CD4-positive, alpha-beta T cell treated with Interleukin-6 at 100 ng/mL for 8 hours (primary cell): Measurements from ENCODE around the gene FCRL5.
"Not testable (repeated sequence)": the region's sequence is repeated elsewhere in the genome, so short reads cannot be mapped to it uniquely, and the experiment has no call there.

ENCODE experiments used
- DNase-seq: peaks from one replicate; pipeline ENCODE4 v3.0.0-alpha.2; 2020; ENCODE audit warnings: mixed read lengths, low spot score

Gene FCRL5

DNA sequence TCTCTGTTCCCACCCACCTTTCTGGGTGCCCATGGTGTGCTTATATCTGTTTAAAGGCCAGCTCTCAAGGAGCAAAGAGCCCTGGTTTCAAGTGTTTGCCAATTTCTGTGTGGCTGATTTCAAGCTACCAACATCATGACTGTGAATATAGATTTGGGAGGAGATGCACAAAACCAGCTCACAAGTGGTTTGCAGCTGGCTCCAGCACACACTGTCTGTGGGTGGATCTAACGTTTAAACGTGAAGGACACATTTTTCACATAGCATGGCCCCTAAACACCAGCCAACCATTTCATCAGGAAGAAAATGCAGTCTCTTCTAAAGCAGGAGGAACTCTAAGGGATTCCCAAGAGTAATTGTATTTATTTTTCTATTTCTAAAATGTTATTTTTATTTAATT, 65.2 kb downstream of the FCRL5 start:
- DNase-seq, result no peak

DNA sequence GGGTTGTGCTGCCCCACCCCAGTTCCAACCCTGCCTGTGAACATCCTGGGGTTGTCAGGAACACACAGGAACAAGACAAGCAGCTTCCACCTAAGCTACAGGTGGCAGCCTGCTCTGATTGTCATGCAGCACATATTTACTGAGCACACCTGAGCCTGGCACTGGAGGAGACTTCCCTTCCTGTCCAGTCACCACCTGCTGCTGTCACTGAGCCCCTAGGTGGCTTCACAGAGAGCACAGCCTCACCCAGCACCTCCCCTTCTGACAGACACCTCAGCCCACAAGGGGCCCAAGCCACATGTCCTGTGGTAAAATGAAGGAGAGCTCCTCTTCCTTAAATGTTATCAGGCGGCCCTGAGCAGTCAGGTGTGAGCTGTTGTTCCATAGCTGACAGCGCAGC, 65.9 kb downstream of the FCRL5 start:
- not testable (repeated sequence) for DNase-seq

DNA sequence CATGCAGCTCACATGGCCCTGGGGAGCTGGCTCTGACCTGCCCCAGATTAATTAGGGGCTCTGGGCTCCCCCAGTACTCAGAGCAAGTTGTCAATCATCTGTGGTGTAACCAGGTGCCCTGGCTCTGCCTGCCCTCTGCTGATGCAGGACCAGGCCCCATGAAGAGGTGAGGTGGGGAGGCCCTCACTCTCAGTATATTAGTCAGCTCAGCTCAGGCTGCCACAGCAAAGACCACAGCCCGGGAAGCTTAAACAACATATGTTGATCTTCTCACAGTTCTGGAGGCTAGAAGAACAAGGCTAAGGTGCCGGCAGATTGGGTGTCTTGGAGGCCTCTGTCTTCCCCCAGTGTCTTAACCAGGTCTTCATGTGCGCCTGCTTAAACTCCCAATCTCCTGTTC, 66.5 kb downstream of the FCRL5 start:
- DNase-seq, result no peak

DNA sequence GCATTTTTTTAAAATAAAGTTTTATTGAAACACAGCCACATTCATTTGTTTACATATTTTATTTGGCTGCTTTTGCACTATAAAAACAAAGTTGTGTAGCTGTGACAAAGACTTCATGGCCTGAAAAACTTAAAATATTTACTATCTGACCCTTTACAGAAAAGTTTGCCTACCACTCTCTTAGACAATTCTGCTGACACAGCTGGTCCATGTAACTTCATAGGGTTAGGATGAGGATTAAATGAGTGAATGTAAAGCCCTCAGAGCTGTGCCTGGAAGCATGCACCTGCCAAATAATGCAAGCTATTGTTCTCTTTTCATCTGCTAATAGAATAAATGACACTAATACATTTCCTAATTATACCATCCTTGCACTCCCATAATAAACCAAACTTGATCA, 67.7 kb downstream of the FCRL5 start:
- no peak for DNase-seq

DNA sequence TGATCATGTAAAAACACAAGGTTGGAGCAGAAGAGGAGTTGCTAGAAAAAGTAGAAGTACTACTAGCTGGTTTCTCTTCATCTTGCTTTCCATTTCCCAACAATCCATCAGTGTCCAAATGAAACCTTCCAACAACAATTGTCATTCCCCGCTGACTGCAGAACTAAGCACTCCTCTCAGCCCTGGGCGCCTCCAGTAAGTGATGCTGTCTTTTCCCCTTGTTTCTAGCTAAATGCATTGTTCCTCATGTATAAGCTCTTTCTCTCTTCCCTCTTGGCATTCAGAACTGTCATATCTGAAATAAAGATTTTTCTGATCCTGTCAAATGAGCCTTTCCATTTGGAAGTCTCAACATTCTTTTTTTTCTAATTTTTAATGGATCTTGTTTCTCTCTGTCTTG, 68.7 kb downstream of the FCRL5 start:
- DNase-seq, result no peak

DNA sequence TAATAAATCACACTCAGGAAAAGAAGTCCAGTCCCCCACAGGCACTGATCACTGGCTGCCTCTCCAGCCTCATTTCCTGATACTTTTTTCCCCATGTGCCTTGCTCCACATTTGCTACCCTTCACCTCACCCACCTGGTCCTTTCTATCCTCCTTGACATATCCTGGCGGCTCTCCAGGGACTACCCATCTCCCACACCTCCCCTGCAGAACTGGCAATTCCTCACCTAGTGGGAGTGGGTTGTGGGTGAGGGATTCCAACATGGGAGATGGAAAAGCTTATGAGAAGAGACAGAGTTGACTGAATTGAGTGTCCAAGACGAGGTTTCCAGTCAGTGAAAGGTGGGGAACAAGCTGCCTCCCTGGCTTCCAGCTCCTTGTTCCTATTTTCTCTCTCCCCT, 69.6 kb downstream of the FCRL5 start:
- DNase-seq, result no peak

DNA sequence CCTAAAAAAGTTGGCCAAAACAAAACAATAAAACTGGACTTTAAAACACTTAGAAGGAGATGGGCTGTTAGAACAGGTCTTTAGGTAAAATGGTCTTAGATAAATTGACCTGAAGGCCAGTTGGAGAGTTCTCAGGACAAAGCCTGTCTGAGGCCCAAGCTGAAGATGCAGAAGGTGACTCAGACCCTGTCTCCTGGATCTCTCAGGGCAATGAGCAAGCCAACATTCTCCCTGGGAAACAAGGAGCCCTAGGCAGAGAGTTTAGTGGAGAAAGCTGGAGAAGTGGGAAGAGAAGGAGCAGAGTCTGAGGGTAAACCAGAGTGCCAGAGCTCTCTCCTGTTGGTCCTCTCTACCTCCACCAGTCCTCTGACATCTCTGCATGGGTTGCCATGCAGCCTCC, 70.1 kb downstream of the FCRL5 start:
- no peak for DNase-seq

DNA sequence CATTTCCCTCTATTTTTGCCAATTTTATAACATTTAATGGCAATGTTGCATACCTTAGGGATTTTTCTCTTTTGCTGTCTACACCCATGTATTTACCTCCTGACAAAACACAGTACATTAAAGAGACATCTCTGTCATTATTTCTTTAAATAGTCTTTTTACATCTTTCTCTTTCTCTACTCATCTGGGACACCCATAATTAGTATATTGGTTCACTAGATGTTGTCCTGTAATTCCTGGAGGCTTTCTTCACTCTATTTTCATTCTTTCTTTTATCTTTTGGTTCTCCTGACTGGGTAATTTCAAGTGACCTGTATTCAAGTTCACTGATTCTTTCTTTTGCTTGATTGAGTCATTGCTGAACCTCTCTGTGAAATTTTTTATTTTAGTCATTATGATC, 74.3 kb downstream of the FCRL5 start:
- DNase-seq, result no peak

DNA sequence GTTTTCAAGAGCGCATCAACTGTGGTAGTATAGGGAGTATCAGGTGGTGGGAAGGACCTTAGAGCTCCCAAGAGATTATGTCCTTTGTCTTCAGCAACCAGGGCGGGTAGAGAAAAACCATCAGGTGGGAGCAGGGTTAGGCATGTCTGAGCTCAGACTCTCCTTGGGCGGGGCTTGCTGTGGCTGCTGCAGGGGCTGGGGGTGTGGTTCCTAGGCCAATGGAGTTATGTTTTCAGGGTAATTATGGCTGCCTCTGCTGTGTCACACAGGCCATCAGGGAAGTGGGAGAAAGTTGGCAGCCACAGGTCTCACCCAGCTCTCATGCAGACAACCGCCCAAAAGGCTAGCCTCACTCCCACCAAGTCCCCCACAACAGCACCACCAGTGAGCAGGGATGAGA, 74.9 kb downstream of the FCRL5 start:
- DNase-seq, result no peak

DNA sequence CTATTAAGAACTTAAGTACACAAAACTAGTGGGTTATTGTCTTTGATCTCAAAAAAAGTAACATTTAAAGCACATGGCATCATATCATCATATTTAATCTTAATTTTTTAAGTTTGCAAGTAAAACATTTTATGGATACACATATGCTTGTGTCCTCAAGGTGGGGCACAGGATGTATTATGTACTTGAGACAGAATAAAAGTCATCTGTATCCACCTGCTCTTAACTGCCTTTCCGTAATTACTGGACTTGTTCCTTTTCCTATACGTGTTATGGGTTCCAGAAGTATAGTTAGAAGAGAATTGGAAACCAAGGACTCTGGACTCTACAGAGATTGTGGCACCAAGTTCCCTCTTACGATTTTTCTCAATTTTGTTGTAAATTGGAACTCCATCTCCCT, 79.4 kb downstream of the FCRL5 start:
- no peak for DNase-seq

DNA sequence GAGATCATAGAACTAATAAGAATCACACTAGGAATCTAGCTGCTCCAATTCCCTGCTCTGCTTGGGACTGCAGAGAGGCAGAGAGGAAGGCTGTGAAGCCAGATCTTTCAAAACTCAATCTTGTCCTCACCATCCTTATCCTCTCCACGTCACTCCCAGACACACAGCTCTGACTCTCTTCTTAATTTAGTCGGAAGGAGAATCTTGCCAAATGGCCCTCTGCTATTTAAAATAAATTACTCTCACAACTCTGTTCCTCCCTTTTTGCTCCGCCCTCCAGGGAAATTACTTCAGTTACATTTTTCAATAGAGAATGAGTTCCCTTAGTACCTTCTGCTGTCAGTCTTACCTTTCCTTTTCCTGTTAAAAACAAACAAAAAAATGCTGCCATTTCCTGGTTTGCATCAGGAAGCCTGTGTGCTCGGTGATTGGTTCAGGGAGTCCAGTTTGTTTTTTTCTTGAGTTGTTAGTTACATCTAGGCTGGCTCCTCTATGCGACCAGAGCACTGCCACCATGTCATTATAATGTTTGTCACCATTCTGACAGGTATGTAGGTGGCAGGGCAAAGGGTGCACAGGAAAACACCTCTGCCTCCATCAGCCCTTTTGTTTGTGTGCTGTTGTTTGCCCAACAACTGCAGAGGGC, 80.1 kb downstream of the FCRL5 start:
- DNase-seq, result no peak

DNA sequence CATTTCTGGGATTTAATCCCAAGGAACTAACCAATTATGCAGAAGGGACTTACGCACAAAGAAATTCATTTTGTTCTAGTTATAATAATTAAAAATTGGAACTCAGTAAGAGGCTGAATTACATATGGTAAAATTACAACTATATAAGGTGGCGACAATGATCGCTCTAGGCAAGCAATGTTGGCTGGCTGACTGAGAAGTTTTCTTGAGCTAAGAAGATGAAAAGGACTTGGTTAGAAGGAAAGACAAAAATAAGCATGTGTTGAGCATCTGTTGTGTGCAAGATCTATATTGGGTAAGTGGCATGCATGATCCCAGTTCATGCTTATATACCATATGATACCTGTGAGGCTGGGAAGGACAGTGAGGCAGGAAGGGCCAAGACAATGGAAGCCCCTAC, 80.8 kb downstream of the FCRL5 start:
- DNase-seq, result no peak

DNA sequence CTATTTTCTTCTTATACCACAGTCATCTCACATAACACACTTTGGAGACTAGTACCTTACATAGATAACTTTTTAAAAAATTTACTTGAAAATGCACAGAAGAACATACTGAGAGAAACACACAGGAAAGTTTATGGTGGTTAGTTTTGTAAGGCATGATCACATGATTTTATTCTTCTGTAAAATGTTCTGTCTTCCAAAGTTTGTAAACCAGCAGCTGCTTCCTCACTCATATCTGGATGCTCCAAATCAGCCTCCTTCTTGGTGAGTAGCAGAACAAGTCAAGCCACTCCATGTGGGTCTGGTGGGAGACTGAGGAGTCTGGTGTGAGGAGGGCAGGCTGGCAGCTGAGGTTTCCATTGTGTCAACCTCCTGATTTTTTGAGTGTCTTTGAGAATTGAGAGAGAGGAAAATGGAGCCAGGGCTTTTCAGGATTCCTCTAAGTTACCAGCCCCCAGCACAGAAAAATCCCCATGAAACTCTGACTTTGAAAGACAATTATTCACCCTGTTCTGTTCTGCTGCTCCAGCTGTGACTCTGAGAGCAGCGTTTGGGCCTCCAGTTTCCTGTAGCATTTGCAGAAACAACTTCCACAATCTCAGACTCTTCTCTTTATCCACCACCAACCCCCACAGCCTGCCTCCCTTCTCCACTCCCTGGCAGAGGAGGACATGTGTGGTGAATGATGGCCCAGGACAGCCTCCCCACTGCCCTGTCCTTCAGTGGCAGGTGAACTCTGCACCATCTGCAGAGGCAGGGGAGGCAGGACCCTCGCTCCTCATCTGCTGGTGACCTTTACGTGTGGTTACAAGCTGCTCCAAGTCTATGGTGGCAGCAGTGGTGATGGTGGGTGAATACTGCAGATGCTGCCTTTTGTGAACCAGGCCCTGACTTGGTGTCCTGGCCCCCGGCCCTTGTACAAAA, 82.3 kb downstream of the FCRL5 start:
- DNase-seq, result no peak

DNA sequence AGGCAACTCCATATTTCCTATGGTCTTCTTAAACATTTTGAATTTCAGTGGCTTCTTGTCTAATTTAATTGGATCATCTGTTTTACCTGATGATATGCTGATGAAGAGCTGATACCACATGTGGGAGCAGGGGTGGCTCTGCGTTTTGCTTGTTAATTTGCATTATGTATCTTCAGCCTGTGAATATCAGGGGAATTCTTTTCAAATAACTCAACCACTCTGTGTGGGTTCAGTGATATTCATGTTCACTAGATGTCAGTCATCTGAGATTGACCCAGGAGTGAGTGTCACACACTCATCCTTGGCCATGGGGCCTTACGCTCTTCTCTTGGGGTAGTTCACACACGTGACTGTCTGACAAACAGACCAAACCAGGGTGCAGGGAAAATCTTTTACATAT, 83.0 kb downstream of the FCRL5 start:
- DNase-seq, result no peak

DNA sequence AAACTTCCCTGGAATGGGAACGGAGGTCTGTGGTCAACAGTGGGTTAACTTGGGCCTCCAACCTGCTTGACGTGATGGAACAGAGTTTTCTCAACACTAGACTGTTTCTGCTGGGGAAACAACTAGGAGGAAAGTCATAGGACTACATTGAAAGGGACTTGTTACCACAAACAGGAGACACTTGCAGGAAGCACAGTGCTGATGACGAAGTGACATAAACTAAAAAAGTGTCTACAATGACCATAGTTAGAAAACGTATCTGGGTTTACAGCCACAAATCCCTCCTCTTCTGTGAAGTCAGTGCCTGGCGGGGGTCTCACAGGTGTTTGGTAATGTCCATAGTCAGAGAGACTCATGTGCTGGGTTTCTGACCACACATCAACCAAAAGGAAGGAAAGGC, 86.3 kb downstream of the FCRL5 start:
- DNase-seq, result no peak
